SK-N-SH (cell line): ENCODE data around the gene BMP15.

Experiments
- EP300 ChIP-seq, 2 experiments: IDR thresholded peaks; 2 replicates each; pipeline versions ENCODE4 v1.4.0 to v1.6.1; 2012; ENCODE audit warnings: borderline replicate concordance in 1 of 2, low read depth in 1 of 2, low read length in 1 of 2
- EZH2phosphoT487 ChIP-seq: fragments of 200-600 bp; sonication (generic); IDR thresholded peaks from 2 replicates; pipeline ENCODE4 v1.6.1; 2017; ENCODE audit warnings: low read depth, mixed run types, mild to moderate bottlenecking, antibody characterized with exemption, moderate library complexity, borderline replicate concordance
- FOXM1 ChIP-seq: IDR thresholded peaks from 2 replicates; pipeline ENCODE4 v1.4.0; 2012; ENCODE audit warnings: low read depth, mild to moderate bottlenecking
- NRF1 ChIP-seq: IDR thresholded peaks from 2 replicates; pipeline ENCODE4 v1.6.1; 2012; ENCODE audit warnings: low read depth, mild to moderate bottlenecking, low read length
- RAD21 ChIP-seq: IDR thresholded peaks from 2 replicates; pipeline ENCODE4 v1.6.1; 2012; ENCODE audit warnings: mild to moderate bottlenecking, low read length
- USF2 ChIP-seq: fragments of 150-350 bp; IDR thresholded peaks from 2 replicates; pipeline ENCODE4 v1.6.1; 2017; ENCODE audit warnings: antibody characterized with exemption, low read length, low read depth, borderline replicate concordance
- ZBTB33 ChIP-seq: IDR thresholded peaks from 2 replicates; pipeline ENCODE4 v1.4.0; 2012; ENCODE audit warnings: low read depth, borderline replicate concordance
- TF ChIP-seq, protein P1 (sequence below): IDR thresholded peaks from 2 replicates; pipeline ENCODE4 v1.4.0; 2012; ENCODE audit warnings: low read depth
- TF ChIP-seq, protein P2 (sequence below): fragments of 200-600 bp; sonication (generic); IDR thresholded peaks from 2 replicates; pipeline ENCODE4 v1.6.1; 2017; ENCODE audit warnings: antibody characterized with exemption, mild to moderate bottlenecking, moderate library complexity
- TF ChIP-seq, protein P3 (sequence below): IDR thresholded peaks from 2 replicates; pipeline ENCODE4 v1.6.1; 2012; ENCODE audit warnings: mild to moderate bottlenecking, low read depth, low read length, moderate library complexity

GRCh38 chrX:50871922-50872453 lies 38.5 kb upstream of the BMP15 start:
- no peak for TF ChIP-seq USF2
- TF ChIP-seq FOXM1: no peak
- TF ChIP-seq, protein P1, sequence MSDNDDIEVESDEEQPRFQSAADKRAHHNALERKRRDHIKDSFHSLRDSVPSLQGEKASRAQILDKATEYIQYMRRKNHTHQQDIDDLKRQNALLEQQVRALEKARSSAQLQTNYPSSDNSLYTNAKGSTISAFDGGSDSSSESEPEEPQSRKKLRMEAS: no peak
- TF ChIP-seq, protein P2, sequence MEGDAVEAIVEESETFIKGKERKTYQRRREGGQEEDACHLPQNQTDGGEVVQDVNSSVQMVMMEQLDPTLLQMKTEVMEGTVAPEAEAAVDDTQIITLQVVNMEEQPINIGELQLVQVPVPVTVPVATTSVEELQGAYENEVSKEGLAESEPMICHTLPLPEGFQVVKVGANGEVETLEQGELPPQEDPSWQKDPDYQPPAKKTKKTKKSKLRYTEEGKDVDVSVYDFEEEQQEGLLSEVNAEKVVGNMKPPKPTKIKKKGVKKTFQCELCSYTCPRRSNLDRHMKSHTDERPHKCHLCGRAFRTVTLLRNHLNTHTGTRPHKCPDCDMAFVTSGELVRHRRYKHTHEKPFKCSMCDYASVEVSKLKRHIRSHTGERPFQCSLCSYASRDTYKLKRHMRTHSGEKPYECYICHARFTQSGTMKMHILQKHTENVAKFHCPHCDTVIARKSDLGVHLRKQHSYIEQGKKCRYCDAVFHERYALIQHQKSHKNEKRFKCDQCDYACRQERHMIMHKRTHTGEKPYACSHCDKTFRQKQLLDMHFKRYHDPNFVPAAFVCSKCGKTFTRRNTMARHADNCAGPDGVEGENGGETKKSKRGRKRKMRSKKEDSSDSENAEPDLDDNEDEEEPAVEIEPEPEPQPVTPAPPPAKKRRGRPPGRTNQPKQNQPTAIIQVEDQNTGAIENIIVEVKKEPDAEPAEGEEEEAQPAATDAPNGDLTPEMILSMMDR: no peak
- TF ChIP-seq NRF1: no peak
- TF ChIP-seq, protein P3, sequence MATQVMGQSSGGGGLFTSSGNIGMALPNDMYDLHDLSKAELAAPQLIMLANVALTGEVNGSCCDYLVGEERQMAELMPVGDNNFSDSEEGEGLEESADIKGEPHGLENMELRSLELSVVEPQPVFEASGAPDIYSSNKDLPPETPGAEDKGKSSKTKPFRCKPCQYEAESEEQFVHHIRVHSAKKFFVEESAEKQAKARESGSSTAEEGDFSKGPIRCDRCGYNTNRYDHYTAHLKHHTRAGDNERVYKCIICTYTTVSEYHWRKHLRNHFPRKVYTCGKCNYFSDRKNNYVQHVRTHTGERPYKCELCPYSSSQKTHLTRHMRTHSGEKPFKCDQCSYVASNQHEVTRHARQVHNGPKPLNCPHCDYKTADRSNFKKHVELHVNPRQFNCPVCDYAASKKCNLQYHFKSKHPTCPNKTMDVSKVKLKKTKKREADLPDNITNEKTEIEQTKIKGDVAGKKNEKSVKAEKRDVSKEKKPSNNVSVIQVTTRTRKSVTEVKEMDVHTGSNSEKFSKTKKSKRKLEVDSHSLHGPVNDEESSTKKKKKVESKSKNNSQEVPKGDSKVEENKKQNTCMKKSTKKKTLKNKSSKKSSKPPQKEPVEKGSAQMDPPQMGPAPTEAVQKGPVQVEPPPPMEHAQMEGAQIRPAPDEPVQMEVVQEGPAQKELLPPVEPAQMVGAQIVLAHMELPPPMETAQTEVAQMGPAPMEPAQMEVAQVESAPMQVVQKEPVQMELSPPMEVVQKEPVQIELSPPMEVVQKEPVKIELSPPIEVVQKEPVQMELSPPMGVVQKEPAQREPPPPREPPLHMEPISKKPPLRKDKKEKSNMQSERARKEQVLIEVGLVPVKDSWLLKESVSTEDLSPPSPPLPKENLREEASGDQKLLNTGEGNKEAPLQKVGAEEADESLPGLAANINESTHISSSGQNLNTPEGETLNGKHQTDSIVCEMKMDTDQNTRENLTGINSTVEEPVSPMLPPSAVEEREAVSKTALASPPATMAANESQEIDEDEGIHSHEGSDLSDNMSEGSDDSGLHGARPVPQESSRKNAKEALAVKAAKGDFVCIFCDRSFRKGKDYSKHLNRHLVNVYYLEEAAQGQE: no peak
- no peak for TF ChIP-seq EZH2phosphoT487
- TF ChIP-seq EP300 (IDR thresholded peaks at IDR 0.05; ENCODE audit: borderline replicate concordance in 1 of 2, low read depth in 1 of 2, low read length in 1 of 2): no peak
- no peak for TF ChIP-seq ZBTB33
- no peak for TF ChIP-seq RAD21
